ENCODE data around the gene NR2F2. TPM values are rescaled to one million over a fixed set of nuclear protein-coding genes. Genes with fewer than 3 reads are reported as not detected.

Gene NR2F2
- total RNA-seq, 1 experiment from 2014 or later: 53.7 TPM

GRCh38 chr15:96366526-96366877, 36.0 kb downstream of the NR2F2 start:
- Histone ChIP-seq H3K9me3 (ENCODE audit: control insufficient read depth, insufficient read depth, low read depth, low read length) (no peaks in the 10 kb centered on the region), H3K4me3 (ENCODE audit: low read depth in 2 of 2, low read length in 2 of 2) (no peak overlapping the region), H3K27me3 (ENCODE audit: control insufficient read depth, insufficient read depth, low read length) (no peaks in the 10 kb centered on the region), H3K4me1 (ENCODE audit: control insufficient read depth, insufficient read depth, low read length) (no peaks in the 10 kb centered on the region; the same call in 1 of the 2 replicates), H3K27ac (ENCODE audit: low read length) (no peak overlapping the region), H3K36me3 (ENCODE audit: control insufficient read depth, insufficient read depth, low read length) (no peaks in the 10 kb centered on the region)
- ATAC-seq (no peak), DNase-seq (ENCODE audit: low read depth, low spot score) (no peak)
- intact Hi-C loops (cut with micrococcal nuclease; ENCODE audit: unreplicated experiment): no loop called here
- POLR2A ChIA-PET: no interaction called here
- in situ Hi-C loops (cut with HindIII; ENCODE audit: low pct_unique_long_range_greater_than_20kb, low sequenced_read_pairs): no loop called here
- TF ChIP-seq POLR2AphosphoS5 (IDR thresholded peaks at IDR 0.05; ENCODE audit: low read depth, low read length): no peak
- no peak for TF ChIP-seq TCF7L2 (IDR thresholded peaks at IDR 0.05; ENCODE audit: low read depth, low read length)
- TF ChIP-seq SIN3A (IDR thresholded peaks at IDR 0.05; ENCODE audit: borderline replicate concordance, insufficient read depth, low read depth, low read length): no peak
- no peak for TF ChIP-seq REST (IDR thresholded peaks at IDR 0.05; ENCODE audit: insufficient read depth in 1 of 2, low read depth in 2 of 2, low read length in 1 of 2)
- TF ChIP-seq CTCF (IDR thresholded peaks at IDR 0.05): no peak
- CTCF ChIA-PET: no interaction called here
- no TSS peak for BruUV-seq (replicated peaks)

- intact Hi-C loops (cut with micrococcal nuclease; ENCODE audit: unreplicated experiment): no loop called here
- Histone ChIP-seq H3K9me3 (ENCODE audit: control insufficient read depth, insufficient read depth, low read depth, low read length) (no peaks in the 10 kb centered on the region), H3K27me3 (ENCODE audit: control insufficient read depth, insufficient read depth, low read length) (no peaks in the 10 kb centered on the region), H3K36me3 (ENCODE audit: control insufficient read depth, insufficient read depth, low read length) (no peaks in the 10 kb centered on the region), H3K4me1 (ENCODE audit: control insufficient read depth, insufficient read depth, low read length) (no peaks in the 10 kb centered on the region; the same call in 1 of the 2 replicates), H3K27ac (ENCODE audit: low read length) (no peak overlapping the region), H3K4me3 (ENCODE audit: low read depth in 2 of 2, low read length in 2 of 2) (no peak overlapping the region)
- POLR2A ChIA-PET: no interaction called here
- in situ Hi-C loops (cut with HindIII; ENCODE audit: low pct_unique_long_range_greater_than_20kb, low sequenced_read_pairs): no loop called here
- CTCF ChIA-PET: no interaction called here
- DNase-seq (ENCODE audit: low read depth, low spot score): no peak
- TF ChIP-seq SIN3A (IDR thresholded peaks at IDR 0.05; ENCODE audit: borderline replicate concordance, insufficient read depth, low read depth, low read length) (no peak), CTCF (IDR thresholded peaks at IDR 0.05) (no peak), REST (IDR thresholded peaks at IDR 0.05; ENCODE audit: insufficient read depth in 1 of 2, low read depth in 2 of 2, low read length in 1 of 2) (no peak), POLR2AphosphoS5 (IDR thresholded peaks at IDR 0.05; ENCODE audit: low read depth, low read length) (no peak), TCF7L2 (IDR thresholded peaks at IDR 0.05; ENCODE audit: low read depth, low read length) (no peak)
- ATAC-seq: no peak
- no TSS peak for BruUV-seq (replicated peaks)
Measured at GRCh38 chr15:96367311-96368200, 37.1 kb downstream of the NR2F2 start.

All from Panc1 (cell line).